H7 (cell line): Measurements from ENCODE around the gene PREPL. TPM values are rescaled to one million over a fixed set of nuclear protein-coding genes. Genes with fewer than 3 reads are reported as not detected.
A peak's percentile ranks its signal among the peaks of the same experiment; 100 is the strongest.
"Not testable (repeated sequence)": the region's sequence is repeated elsewhere in the genome, so short reads cannot be mapped to it uniquely, and the experiment has no call there.

Experiments
- DNase-seq: peaks from one replicate; pipeline ENCODE4 v3.0.0; 2012
- H3K27me3 ChIP-seq: 2 replicates; pipeline ENCODE4 v1.6.0; 2011; ENCODE audit warnings: mild to moderate bottlenecking, low read length; ENCODE audit not compliant: control insufficient read depth, insufficient read depth
- H3K36me3 ChIP-seq: replicated peaks from 2 replicates; pipeline ENCODE4 v1.5.1; 2011; ENCODE audit warnings: low read length; ENCODE audit not compliant: control insufficient read depth, insufficient read depth
- H3K4me3 ChIP-seq: 2 replicates; pipeline ENCODE4 v1.5.1; 2011; ENCODE audit warnings: low read depth, mild to moderate bottlenecking, control low read depth, low read length, moderate library complexity; ENCODE audit not compliant: insufficient read depth
- total RNA-seq: library from RNA; depleted of rRNA; stranded (reverse); fragments of >200 nt; shearing (Covaris generic); gene quantifications from 2 replicates; pipeline ENCODE4 v1.2.3, GENCODE V29; 2014; rRNA removed

PREPL gene
- total RNA-seq: 21.1 and 27.9 TPM in 2 replicates

DNA sequence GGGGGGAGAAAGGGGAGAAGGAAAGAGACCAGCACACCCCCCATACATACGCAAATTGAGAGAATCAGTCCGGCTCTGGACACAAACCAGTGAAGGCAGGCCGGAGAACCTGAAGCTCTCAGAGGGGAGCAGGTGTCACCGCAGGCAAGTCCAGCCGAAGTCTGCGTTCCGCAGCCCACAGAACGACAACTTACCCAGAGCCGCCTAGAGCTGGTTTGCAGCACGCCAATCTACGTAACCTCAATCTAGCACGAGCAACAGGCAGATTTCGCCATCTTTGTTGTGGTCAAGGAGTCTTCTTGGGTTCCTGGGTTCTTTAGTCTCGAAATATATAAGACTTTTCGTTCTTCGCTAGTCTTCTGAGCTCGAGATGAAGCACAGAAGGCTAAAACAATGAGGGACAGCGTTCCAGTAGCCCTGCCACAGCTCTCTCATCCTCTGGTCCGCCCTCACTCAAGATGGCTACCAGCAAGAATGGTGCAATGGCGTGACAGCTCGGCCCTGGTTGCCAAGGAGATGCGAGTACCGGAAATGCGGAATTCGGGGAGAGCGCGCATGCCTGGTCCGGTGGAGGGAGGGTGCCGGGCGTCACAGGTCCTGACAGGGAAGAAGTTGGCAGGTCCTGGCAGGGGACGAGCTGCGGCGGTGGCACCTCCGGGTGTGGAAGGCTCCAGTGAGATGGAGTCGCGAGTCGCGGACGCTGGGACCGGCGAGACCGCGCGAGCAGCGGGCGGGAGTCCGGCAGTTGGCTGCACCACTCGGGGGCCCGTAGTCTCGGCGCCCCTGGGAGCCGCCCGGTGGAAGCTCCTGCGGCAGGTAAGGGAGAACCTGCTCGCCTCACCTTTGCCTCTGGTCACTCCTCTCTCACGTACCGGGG, at the start of gene PREPL, which contains the start of gene CAMKMT:
TSS of gene PREPL (minus strand) at position 165 of the 877 bp plus-strand sequence. CDS start 15,152 bp downstream, outside the sequence.
TSS of gene CAMKMT (plus strand) at position 618 of the 877 bp plus-strand sequence.
- Histone ChIP-seq H3K4me3 (peak within 1 kb of the TSS; percentile 92), H3K27me3 (no peaks in the 10 kb centered on the region), H3K36me3 (no peaks in the 10 kb centered on the region)
- peak; percentile 91 for DNase-seq

DNA sequence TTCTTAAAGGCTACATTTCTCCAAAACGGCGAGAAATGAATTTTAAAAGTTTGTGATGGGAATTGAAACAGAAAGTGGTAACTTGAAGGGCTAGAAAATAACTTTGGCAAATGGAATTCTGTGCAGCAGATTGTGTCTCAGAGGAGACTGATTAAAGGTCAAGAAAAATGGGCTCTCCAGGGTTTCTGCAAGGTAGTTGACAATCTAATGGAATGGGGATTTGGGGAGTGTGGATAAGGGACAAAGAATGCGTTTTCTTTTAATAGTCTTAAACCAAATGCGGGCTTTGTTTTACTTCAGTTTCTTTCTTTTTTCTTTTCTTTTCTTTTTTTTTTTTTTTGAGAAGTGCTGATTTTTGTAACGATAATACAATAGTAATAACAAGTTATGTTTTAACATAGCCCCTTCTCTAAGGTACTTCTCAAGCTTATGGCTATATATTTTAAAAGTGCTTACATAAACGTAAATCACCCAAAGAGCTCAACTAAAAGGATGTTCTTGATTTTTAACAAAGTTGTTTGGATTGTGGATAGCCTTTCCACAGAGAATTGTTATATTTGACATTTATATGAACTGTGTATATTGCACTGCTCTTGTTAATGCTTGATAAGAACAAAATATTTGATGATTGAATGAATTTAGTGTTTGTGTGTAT, 37.1 kb upstream of the PREPL start:
- DNase-seq: no peak
- Histone ChIP-seq H3K4me3 (no peak overlapping the region), H3K36me3 (no peaks in the 10 kb centered on the region), H3K27me3 (no peaks in the 10 kb centered on the region)

DNA sequence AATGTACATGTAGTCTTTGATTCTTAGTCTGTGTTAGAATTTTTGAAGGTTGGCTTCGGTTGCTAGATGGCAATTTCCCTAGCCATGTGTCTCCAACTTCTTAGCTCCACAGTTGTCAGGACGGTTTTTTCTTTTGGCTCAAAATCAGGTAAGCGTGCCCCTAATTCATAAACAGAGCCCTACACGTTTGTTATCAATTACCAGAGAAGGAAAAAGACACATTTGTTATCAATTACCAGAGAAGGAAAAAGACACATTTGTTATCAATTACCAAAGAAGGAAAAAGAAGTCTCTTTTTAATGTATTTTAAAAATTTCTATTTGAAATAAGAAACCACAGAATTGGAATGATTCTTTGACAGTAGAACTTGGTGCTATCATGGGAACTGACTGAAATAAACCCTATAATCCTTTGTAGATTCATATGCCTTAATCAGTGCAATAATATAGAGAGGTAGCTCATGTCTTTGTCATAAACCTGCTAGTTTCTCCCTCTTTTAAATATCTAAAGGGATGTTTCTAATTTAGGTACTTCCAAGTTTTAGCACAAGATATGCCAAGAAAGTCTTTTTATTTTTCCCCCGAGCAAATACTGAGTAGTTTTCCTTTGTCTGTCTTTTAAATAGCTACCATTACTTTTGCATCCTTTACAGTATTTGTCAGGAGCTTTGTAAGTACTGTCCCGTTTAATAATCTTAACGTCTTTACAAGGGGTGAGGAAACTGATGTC, 36.3 kb upstream of the PREPL start:
- DNase-seq: no peak
- Histone ChIP-seq H3K4me3 (no peak overlapping the region), H3K27me3 (no peaks in the 10 kb centered on the region), H3K36me3 (no peaks in the 10 kb centered on the region)

DNA sequence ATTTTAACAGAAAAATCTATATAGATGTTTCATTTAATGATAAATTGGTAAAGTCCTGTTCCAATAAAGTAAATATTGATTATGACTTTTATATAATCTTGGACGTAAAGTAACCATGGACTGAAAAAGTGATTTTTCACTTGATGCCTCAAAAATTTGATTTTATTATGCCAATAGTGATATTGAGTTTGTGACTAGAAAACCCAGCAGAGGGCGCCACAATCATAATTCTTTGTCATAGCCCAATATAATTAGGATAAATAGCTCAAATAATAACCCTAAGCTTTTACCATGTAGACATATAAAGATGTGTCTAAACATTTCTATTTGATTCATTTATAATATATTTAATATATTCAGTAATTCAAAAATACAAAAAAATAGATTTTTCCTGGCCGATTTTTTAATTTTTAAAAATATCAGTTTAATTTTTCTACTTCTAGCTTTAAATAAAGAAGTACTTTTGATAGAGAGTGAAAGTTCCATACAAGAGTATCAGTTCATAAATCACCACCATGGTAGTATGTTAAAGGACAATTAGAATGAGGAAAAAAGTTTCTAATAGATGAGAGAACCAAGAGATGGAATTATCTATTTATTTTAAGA, 31.1 kb upstream of the PREPL start:
- no peaks in the 10 kb centered on the region for H3K27me3 ChIP-seq
- H3K4me3 ChIP-seq: no peak overlapping the region
- DNase-seq: no peak
- H3K36me3 ChIP-seq: no peaks in the 10 kb centered on the region

DNA sequence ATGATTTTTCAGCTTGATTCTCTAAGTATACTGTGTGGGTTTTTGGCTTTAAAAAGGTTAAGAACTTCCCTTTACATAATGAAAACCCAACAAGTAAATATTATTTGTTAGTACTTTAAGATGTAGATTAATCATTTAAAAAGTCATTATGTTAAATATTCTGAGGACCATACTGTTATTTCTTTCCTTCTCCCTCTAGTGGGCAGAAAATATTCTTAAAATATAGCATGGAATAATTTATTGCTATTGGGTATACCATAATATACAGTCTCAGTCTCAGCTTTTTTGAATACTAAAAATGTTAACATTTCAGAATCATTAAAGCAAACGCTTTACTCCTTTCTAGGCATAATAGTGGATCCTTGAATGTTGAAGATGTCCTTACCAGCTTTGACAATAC, 28.6 kb upstream of the PREPL start:
- no peaks in the 10 kb centered on the region for H3K27me3 ChIP-seq
- no peak overlapping the region for H3K4me3 ChIP-seq
- H3K36me3 ChIP-seq: no peaks in the 10 kb centered on the region
- no peak for DNase-seq

DNA sequence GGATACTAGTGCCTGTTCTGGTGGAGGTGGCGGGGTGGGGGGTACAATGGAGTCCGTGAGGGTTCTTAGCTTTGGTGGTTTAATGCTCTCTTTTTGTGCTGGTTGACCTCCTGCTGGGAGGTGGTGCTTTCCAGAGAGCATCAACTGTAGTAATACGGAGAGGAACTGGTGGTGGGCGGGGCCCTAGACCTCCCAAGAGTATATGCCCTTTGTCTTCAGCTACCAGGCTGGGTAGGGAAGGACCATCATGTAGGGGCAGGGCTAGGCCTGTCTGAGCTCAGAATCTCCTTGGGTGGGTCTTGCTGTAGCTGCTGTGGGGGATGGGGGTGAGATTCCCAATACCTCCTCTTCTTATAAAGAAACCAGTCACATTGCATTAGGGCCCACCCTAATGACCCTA, 27.6 kb upstream of the PREPL start:
- Histone ChIP-seq H3K36me3 (no peaks in the 10 kb centered on the region), H3K4me3 (no peak overlapping the region), H3K27me3 (no peaks in the 10 kb centered on the region)
- DNase-seq: no peak

DNA sequence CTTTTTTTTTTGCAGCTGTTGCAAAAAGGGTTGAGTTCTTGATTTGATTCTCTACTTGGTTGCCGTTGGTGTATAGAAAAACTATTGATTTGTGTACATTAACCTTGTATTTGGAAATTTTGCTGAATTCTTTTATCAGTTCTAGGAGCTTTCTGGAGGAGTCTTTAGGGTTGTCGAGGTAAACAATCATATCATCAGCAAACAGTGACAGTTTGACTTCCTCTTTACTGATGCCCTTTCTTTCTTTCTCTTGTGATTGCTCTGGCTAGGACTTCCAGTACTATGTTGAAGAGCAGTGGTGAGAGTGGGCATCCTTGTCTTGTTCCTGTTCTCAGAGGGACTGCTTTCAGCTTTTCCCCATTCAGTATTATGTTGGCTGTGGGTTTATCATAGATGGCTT, 23.9 kb upstream of the PREPL start:
- DNase-seq, H3K4me3 ChIP-seq, H3K36me3 ChIP-seq, H3K27me3 ChIP-seq: not testable (repeated sequence)

DNA sequence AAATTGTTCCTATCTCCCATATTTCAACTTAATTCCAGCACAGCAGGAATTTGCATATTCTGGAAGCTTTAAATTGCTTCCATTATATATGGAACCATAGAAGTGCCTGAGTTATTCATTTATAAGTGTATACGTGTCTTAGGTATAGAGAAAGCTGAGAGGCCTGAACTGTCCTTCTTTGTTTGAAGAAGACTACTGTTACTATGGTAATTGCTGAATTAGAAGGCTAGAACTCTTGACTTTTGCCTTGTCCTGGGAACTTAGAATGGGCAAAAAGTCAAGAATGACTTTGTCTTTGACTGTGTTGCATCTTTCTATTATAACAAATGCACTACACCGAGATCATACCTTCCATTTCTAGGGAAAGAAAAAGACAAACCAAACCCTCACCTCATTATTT, 16.2 kb upstream of the PREPL start:
- Histone ChIP-seq H3K27me3 (no peaks in the 10 kb centered on the region), H3K4me3 (no peak overlapping the region), H3K36me3 (no peaks in the 10 kb centered on the region)
- no peak for DNase-seq

DNA sequence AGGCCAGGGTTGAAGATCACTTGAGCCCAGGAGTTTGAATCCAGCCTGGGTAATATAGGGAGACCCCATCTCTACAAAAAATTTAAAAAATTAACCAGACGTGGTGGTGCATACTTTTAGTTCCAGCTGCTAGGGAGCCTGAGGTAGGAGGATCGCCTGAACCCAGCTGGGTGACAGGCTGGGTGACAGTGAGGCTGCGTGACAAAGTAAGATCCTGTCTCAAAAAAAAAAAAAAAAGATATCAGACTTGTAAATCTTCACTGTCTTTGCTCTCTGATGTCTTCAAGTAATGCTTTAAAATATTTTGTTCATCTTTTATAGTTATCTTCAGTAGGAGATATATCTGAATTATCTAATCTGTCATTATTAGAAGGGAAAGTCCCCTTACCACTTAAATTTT, 11.0 kb upstream of the PREPL start:
- Histone ChIP-seq H3K36me3 (no peaks in the 10 kb centered on the region), H3K27me3 (no peaks in the 10 kb centered on the region), H3K4me3 (no peak overlapping the region)
- DNase-seq: no peak

DNA sequence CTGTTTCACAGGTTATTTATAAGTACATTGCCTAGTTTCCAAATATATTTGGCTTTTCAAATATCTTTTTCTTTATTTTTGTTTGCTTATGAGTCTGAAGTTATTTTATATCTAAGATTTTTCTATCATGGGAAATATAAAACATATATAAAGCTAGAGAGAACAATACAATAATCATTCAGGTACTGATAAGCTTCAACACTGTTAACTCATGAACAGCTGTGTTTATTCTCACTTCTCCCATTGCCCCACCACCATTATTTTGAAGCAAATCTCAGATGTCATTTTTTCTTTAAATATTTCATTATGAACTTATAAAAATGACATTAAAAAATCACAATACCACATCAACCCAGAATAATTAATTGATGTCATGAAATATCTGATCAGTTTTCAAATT, 10.2 kb upstream of the PREPL start:
- DNase-seq: no peak
- Histone ChIP-seq H3K4me3 (no peak overlapping the region), H3K36me3 (no peaks in the 10 kb centered on the region), H3K27me3 (no peaks in the 10 kb centered on the region)

DNA sequence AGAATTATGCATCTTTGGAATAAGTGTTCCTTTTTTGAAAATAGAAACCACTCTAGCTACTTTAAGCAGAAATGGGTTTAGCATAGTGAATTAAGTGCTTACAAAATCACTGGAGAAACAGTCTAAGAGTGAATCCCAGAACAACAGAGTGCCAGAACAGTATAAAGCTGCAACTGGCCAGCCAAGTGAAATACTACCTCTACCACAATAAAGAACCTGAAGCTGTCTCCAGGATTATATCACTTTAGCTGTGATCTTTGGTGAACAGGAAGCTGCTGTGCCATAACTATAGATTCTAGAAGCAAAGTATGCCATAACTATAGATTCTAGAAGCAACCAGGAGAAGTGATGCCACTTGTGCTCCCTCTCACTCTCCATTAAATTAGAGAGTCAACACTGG, 8.1 kb upstream of the PREPL start:
- H3K36me3 ChIP-seq: no peaks in the 10 kb centered on the region
- no peak overlapping the region for H3K4me3 ChIP-seq
- DNase-seq: no peak
- no peaks in the 10 kb centered on the region for H3K27me3 ChIP-seq

DNA sequence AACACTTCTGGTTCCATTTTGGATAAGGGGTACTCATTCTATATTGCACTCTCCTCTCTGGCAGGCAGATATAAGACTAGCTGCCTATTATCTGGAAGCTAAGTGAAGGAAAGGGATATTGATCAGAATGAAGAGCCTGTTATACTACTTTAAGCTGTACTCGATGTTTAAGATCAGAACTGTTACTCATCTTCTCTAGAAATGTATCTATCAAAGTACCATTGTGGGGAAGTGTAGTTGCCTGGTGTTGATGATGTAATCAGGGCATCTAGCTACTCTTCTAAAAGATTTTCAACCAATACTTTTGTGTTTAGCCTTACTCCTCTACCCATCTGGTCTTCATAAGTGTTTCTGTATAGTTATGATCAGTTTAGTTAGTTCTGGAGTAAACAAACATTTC, 6.3 kb upstream of the PREPL start:
- Histone ChIP-seq H3K36me3 (no peaks in the 10 kb centered on the region), H3K27me3 (no peaks in the 10 kb centered on the region), H3K4me3 (no peak overlapping the region)
- no peak for DNase-seq

DNA sequence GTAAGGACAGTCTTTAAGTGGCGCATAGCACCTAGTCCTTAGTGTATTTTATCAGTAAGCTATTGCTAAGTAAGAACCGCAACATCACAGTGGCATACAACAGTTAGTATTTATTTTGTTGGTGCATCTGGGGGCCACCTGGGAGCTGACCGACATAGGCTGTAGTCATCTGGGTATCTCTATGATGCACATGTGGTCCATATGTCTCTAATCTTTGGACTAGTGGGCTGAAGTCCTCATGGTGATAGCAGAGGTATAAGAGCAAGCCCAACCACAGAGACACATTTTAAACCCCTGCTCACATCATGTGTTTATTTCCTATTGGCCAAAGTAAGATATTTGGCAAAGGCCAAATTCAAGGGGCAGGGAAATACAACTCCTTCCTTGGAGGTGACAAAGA, 3.3 kb upstream of the PREPL start:
- H3K27me3 ChIP-seq: no peaks in the 10 kb centered on the region
- DNase-seq: no peak
- H3K4me3 ChIP-seq: no peak overlapping the region
- no peaks in the 10 kb centered on the region for H3K36me3 ChIP-seq

DNA sequence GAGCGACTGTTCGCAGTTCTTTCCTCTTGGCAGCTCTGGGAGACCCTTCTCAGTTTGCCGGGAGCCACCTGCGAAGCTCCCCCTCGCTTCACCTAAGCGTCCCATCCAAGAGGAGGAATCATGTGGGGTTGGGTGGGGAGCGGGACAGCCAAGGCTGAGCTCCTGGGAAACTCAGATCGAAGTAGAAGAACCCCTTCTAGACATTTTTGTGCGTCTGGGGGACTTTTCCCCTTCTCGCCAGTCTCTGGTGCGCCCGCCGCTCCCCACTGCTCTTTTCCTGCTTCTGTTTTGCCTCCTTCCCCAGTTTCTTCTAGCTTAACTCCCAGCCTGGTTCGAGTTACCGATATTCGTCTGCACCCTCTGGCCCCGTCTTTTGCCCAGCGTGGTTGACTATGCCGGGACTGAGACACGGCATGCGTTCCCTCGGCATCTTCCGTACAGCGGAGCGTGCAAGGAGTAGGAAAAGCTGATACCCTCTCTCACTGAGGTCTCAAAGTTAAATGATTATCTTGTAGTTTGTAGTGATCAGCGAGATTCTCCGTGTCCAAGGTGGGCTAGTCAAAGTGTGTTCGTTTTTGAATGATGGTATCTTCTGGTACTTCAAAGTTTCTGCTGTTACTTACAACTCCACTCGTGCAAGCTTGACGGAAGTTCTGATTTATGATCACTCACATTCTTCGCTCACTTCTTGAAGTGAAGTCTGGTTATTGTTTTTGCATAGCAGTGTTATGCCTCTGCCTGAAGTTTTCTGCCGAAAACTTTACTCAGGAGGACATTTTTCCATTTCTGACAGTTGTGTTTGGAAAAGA, 1.1 kb upstream of the PREPL start:
- H3K27me3 ChIP-seq: no peaks in the 10 kb centered on the region
- peak overlapping the region; percentile 92 for H3K4me3 ChIP-seq
- no peaks in the 10 kb centered on the region for H3K36me3 ChIP-seq
- no peak for DNase-seq
